Measurements from ENCODE around the gene MALRD1. TPM values are rescaled to one million over a fixed set of nuclear protein-coding genes. Genes with fewer than 3 reads are reported as not detected.

MALRD1 gene
- total and polyA plus RNA-seq, 2 experiments from 2014 or later, result 17.8 to 52.6 TPM

- H3K27ac ChIP-seq, result no peak overlapping the region
- no peaks in the 10 kb centered on the region for H4K20me1 ChIP-seq (ENCODE audit: insufficient read depth, poor library complexity, severe bottlenecking)
- no peak overlapping the region for H2AFZ ChIP-seq
- no peaks in the 10 kb centered on the region for H3K9me3 ChIP-seq (ENCODE audit: low read depth)
- H3K9me2 ChIP-seq (replicated peaks; ENCODE audit: insufficient read depth), result no peaks in the 10 kb centered on the region
- TF ChIP-seq EZH2phosphoT487 (IDR thresholded peaks at IDR 0.05; ENCODE audit: low read depth, severe bottlenecking, unreplicated experiment), result no peak
- TF ChIP-seq, protein P1, sequence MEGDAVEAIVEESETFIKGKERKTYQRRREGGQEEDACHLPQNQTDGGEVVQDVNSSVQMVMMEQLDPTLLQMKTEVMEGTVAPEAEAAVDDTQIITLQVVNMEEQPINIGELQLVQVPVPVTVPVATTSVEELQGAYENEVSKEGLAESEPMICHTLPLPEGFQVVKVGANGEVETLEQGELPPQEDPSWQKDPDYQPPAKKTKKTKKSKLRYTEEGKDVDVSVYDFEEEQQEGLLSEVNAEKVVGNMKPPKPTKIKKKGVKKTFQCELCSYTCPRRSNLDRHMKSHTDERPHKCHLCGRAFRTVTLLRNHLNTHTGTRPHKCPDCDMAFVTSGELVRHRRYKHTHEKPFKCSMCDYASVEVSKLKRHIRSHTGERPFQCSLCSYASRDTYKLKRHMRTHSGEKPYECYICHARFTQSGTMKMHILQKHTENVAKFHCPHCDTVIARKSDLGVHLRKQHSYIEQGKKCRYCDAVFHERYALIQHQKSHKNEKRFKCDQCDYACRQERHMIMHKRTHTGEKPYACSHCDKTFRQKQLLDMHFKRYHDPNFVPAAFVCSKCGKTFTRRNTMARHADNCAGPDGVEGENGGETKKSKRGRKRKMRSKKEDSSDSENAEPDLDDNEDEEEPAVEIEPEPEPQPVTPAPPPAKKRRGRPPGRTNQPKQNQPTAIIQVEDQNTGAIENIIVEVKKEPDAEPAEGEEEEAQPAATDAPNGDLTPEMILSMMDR (IDR thresholded peaks at IDR 0.05; ENCODE audit: poor library complexity), result no peak
- no peak for TF ChIP-seq EZH2 (IDR thresholded peaks at IDR 0.05; ENCODE audit: borderline replicate concordance)
- H3K36me3 ChIP-seq (replicated peaks; ENCODE audit: insufficient read depth, low read depth), result no peaks in the 10 kb centered on the region
- no peak for DNase-seq (ENCODE audit: low spot score)
- H3K4me3 ChIP-seq, result no peak overlapping the region
- no peaks in the 10 kb centered on the region for H3K4me1 ChIP-seq (ENCODE audit: insufficient read depth)
- WGBS (ENCODE audit: low lambda C conversion rate, missing lambda C conversion rate), result 94% methylated on average over 1 of the region's 1 CpG
- no peaks in the 10 kb centered on the region for H3K79me2 ChIP-seq
- H3K4me2 ChIP-seq, result no peak overlapping the region
- no peaks in the 10 kb centered on the region for H3K27me3 ChIP-seq
Observed at GRCh38 chr10:19663344-19663743, 614.7 kb downstream of the MALRD1 start.

GRCh38 chr10:19668116-19668515 lies 619.5 kb downstream of the MALRD1 start:
- TF ChIP-seq, protein P1 (IDR thresholded peaks at IDR 0.05; ENCODE audit: poor library complexity), result no peak
- no peak for TF ChIP-seq EZH2phosphoT487 (IDR thresholded peaks at IDR 0.05; ENCODE audit: low read depth, severe bottlenecking, unreplicated experiment)
- no peak for TF ChIP-seq EZH2 (IDR thresholded peaks at IDR 0.05; ENCODE audit: borderline replicate concordance)
- Histone ChIP-seq H3K27me3 (no peaks in the 10 kb centered on the region), H3K27ac (no peak overlapping the region), H2AFZ (no peak overlapping the region), H3K9me3 (ENCODE audit: low read depth) (no peaks in the 10 kb centered on the region), H3K4me1 (ENCODE audit: insufficient read depth) (no peaks in the 10 kb centered on the region), H3K79me2 (no peaks in the 10 kb centered on the region), H3K4me3 (no peak overlapping the region), H4K20me1 (ENCODE audit: insufficient read depth, poor library complexity, severe bottlenecking) (no peaks in the 10 kb centered on the region), H3K9me2 (replicated peaks; ENCODE audit: insufficient read depth) (no peaks in the 10 kb centered on the region), H3K4me2 (no peak overlapping the region), H3K36me3 (replicated peaks; ENCODE audit: insufficient read depth, low read depth) (no peaks in the 10 kb centered on the region)
- DNase-seq (ENCODE audit: low spot score), result no peak
- WGBS (ENCODE audit: low lambda C conversion rate, missing lambda C conversion rate), result 88% methylated on average over 5 of the region's 5 CpGs

DNA sequence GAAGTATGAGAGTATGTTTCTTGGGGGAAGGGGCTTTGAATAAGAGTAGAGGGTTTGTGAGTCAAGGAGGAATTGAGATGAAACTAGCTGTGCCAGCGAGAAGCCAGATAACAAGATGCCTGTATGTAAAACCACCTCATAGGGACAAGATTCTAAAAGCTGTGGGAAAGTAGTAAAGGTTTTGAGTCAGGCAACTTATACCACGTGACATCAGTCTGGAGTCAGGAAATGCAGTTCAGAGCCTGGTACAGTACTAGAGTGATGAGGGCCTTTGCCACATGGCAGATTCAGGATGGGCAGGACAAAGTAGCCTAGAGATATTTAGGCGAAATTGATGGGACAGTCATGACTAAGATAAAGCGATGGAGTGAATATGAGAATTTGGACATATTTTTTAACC lies 627.5 kb downstream of the MALRD1 start:
- Histone ChIP-seq H3K4me2 (no peak overlapping the region), H3K4me1 (ENCODE audit: insufficient read depth) (no peaks in the 10 kb centered on the region), H2AFZ (no peak overlapping the region), H3K27me3 (no peaks in the 10 kb centered on the region), H4K20me1 (ENCODE audit: insufficient read depth, poor library complexity, severe bottlenecking) (no peaks in the 10 kb centered on the region), H3K9me2 (replicated peaks; ENCODE audit: insufficient read depth) (no peaks in the 10 kb centered on the region), H3K36me3 (replicated peaks; ENCODE audit: insufficient read depth, low read depth) (no peaks in the 10 kb centered on the region), H3K79me2 (no peaks in the 10 kb centered on the region), H3K27ac (no peak overlapping the region), H3K9me3 (ENCODE audit: low read depth) (no peaks in the 10 kb centered on the region), H3K4me3 (no peak overlapping the region)
- 93% methylated on average over 4 of the region's 4 CpGs for WGBS (ENCODE audit: low lambda C conversion rate, missing lambda C conversion rate)
- TF ChIP-seq EZH2 (IDR thresholded peaks at IDR 0.05; ENCODE audit: borderline replicate concordance) (no peak), EZH2phosphoT487 (IDR thresholded peaks at IDR 0.05; ENCODE audit: low read depth, severe bottlenecking, unreplicated experiment) (no peak)
- TF ChIP-seq, protein P1 (IDR thresholded peaks at IDR 0.05; ENCODE audit: poor library complexity), result no peak
- no peak for DNase-seq (ENCODE audit: low spot score)

GRCh38 chr10:19683356-19683755 lies 634.8 kb downstream of the MALRD1 start:
- Histone ChIP-seq H4K20me1 (ENCODE audit: insufficient read depth, poor library complexity, severe bottlenecking) (no peaks in the 10 kb centered on the region), H3K9me3 (ENCODE audit: low read depth) (no peaks in the 10 kb centered on the region), H3K4me3 (no peak overlapping the region), H3K9me2 (replicated peaks; ENCODE audit: insufficient read depth) (no peaks in the 10 kb centered on the region), H3K27me3 (no peaks in the 10 kb centered on the region), H3K27ac (no peak overlapping the region), H3K79me2 (no peaks in the 10 kb centered on the region), H3K36me3 (replicated peaks; ENCODE audit: insufficient read depth, low read depth) (no peaks in the 10 kb centered on the region), H2AFZ (no peak overlapping the region), H3K4me1 (ENCODE audit: insufficient read depth) (no peaks in the 10 kb centered on the region), H3K4me2 (no peak overlapping the region)
- TF ChIP-seq EZH2 (IDR thresholded peaks at IDR 0.05; ENCODE audit: borderline replicate concordance) (no peak), EZH2phosphoT487 (IDR thresholded peaks at IDR 0.05; ENCODE audit: low read depth, severe bottlenecking, unreplicated experiment) (no peak)
- TF ChIP-seq, protein P1 (IDR thresholded peaks at IDR 0.05; ENCODE audit: poor library complexity), result no peak
- DNase-seq (ENCODE audit: low spot score), result no peak
- WGBS (ENCODE audit: low lambda C conversion rate, missing lambda C conversion rate), result 68% methylated on average over 3 of the region's 3 CpGs
